Effector CD8-positive, alpha-beta T cell (primary cell): ENCODE measurements around the gene PFDN5.

Experiments used
- DNase-seq: peaks from one replicate; lab custom pipeline; 2025; lab: John Stamatoyannopoulos, UW
- total RNA-seq, 4 experiments: gene quantifications; one replicate each; lab custom pipeline; 2026; lab: John Stamatoyannopoulos, UW

PFDN5 gene
- 11.2 to 20.3 (median 15.1) reads per million in 4 experiments for total RNA-seq

DNA sequence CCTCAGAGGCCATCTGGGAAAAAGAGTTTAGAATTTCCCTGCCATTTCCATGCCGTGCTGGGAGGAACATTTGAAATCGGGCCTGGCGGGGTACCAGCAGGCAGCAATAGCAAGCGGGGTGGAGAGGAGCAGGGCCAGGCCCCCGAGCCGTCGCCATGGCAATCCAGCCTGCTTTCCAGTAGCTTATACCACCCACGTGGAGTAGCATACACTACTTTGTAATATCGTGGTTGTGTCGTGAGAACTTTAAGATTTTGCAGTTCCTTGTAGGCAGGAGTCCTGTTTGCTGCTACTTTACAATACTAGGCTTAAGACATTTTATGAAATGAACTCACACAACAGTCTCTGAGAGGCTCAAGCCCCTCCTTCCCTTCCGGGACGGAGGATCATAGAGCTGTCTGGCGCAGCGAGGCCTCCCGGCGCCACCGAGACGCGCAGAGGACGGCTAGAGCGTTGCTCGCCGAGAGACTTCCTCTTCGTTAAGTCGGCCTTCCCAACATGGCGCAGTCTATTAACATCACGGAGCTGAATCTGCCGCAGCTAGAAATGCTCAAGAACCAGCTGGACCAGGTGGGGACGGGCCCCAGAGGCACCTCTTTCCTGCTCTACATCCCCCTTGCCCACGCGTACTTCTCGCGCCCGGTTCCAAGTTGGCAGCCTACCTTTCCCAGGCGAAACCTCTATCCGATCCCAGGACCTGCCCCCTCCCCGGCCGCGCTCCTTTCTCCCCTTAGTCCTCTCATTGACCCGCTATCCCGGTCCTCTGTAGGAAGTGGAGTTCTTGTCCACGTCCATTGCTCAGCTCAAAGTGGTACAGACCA lies at the start of gene PFDN5:
TSS of gene PFDN5 (plus strand) at position 473 of the 821 bp plus-strand sequence. CDS start at position 499, 26 bp downstream.
- DNase-seq, result peak; percentile 67

DNA sequence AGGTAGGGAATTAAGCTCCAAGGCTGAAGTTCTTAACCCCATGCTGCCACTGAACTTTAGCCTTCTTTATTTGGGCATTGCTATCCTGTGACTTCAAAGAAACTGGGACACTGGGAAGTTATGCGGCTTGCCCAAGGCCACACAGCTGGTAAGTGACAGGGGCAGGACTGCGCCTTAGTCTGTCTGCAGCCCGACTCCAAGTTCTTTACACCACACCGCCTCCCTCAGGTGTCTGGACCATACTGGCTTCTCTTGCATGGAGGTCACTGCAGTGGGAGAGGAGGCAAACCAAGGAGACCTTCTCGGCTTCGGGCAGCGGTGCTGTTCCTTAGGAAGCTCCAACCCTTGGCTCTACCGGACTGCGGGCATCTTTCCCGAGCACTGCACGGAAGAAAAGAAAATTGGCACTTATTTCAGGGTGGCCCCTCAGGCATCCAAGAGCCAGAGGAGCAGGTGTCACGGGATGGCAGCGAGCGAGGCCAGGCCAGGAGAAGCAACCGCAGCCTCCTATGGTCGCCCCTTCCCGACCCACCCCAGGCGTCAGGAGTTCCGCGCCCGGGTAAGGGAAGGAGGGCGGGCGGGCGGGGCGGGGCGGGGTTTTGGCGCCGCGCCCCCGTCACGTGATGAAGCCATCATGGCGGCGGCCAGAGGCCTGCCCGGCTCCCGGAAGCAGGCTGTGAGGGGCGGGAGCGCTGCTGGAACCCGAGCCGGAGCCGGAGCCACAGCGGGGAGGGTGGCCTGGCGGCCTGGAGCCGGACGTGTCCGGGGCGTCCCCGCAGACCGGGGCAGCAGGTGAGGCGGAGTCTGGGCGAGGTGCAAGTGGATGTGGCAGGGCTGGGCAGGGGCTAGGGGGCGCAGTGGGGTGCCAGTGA lies 43.6 kb upstream of the PFDN5 start:
- DNase-seq, result peak; percentile 66

DNA sequence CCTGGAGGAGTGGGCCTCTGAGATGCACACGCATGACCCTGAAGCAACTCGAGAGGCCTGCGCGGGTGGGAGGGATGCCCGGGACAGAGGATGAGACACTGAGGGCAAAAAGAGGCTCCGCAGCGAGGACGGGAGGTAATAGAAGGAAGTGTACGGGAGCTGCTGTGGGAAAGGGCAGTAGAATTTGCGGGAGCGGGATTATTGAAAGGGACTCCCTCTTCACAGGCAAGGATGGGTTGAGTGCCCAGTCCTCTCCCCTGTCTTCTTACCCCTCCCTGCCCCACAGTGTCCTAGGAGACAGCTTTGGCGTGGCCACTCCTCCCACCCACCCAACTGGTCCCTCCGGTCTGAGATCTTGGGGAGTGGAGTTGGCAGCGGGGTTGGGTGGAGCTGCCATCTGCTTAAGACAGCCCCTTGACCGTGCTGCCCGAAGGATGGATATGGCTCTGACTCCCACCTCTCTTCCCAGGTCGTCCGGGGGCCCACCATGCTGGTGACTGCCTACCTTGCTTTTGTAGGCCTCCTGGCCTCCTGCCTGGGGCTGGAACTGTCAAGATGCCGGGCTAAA lies 42.9 kb upstream of the PFDN5 start:
- DNase-seq, result no peak

DNA sequence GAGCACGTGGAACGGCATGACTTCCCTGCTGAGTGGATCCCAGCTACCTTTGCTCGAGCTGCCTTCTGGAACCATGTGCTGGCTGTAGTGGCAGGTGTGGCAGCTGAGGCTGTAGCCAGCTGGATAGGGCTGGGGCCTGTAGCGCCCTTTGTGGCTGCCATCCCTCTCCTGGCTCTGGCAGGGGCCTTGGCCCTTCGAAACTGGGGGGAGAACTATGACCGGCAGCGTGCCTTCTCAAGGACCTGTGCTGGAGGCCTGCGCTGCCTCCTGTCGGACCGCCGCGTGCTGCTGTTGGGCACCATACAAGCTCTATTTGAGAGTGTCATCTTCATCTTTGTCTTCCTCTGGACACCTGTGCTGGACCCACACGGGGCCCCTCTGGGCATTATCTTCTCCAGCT lies 42.0 kb upstream of the PFDN5 start:
- no peak for DNase-seq

DNA sequence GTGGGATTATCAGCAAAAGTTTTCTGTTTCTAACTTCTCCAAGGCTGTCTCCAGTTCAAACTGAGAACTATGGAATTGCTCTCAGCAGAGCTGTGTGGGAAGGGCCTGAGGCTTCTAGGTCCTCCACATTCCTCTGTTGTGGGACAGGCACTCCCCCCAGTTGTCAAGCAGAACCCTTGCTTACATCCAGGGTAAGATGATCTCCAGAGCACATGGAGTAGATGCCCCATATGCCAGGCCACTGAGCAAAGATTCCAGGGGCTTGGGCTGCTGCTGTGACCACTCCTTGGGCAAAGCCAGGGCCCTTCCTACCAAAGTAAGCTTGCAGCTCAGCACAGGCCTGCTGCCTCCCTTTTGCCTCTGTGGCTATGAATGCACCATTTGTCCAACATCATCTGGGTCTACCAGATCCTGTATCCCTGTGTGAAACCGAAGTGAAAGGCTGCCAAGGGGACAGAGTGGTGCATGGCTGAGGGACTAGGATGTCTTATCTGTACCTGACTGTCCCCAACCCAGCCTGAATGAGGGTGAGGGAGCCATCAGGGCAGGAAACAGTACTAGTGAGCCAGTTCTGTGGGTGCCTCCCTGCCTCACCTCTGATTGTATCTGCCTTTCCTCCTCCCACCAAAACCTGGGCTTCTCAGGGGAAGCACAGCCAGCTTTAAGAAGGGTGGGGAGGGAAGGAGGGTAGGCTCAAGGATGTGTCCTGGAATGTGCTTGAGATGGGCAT lies 40.4 kb upstream of the PFDN5 start:
- no peak for DNase-seq

DNA sequence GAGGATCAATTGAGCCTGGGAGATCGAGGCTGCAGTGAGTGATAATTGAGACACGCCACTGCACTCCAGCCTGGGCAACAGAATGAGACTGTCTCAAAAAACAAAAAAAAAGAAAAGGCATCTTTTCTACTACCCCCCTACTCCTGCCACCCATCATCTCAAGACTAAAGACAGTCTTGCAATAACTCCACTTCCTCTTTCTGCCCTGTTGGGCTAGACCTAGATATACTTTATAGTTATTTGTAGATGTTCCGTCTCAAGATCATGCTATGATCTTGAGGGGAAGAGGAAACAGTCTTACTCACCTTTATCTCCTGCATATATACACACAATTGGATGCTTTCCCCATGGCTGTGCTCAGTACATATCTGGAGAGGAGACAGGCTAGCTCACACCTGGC lies 39.3 kb upstream of the PFDN5 start:
- no peak for DNase-seq

DNA sequence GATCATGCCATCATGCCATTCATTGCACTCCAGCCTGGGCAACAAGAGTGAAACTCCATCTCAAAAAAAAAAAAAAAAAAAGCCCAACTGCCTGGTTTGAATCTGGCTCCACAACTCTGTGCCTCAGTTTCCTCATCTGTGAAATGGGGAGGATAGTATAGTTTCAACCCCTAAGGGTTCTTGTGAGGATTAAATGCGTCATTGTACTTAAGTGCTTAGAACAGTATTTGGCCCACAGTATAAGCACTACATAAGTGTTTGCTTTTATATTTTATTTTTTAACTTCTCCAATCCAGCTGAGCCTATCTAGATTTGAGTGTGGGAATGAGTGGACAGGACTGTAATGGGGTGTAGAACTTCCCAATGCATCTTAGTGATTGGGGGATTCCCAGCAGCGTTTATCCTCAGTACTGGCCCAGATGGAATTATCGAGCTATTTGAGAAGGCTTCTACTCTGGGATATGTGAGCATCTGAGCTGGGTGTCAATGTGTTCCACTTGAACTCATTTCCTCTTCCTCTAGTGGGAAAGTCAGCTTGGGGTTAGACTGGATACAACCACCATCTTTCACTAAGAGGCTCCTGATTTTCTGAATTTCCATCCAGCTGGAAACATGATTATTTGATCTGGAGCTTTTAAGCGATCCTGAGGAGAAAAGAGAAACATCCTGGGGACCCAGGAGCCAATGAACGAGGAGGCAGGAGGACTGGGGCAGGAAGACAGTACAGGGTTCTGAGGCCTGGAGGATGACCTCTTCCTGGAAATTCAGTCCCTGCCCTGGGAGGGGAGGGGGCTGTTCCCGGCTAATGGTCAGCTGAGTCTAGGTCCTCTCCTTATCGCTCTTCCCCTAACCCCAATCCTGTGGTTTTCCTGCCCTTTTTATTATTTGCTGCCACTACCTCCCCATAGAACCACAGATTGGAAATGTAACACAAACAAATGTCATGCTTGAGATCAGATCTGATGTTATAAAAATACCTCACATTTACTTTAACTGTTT lies 36.5 kb upstream of the PFDN5 start:
- no peak for DNase-seq

DNA sequence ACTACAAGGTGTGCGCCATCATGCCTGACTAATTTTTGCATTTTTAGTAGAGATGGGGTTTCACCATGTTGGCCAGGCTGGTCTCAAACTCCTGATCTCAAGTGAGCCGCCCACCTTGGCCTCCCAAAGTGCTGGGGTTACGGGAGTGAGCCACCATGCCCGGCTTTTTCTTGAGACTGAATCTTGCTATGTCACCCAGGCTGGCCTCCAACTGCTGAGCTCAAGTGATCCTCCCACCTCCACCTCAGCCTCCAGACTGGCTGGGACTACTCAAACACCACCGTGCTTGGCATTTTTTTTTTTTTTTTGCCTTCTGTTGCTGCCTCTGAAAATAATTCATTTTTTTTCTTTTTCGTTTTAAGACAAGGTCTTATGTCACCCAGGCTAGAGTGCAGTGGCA lies 35.5 kb upstream of the PFDN5 start:
- DNase-seq, result no peak

DNA sequence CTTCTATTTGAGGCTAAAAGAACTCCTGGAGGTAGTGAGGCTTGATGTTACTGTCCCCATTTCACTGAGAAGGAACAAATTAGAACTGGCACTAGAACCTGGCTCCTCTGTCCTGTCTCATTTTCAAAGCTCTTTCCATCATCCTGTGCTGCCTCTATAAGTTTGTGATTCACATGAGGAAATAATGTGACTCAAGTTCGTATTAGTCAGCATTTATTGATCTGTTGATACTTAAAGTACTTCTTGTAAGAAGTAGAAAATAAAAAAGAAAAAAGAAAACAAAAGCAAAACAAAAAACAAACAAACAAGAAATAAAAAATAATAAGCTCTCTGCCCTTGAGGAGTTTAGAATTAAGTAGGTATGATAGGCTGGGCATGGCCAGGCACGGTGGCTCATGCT lies 29.6 kb upstream of the PFDN5 start:
- no peak for DNase-seq

DNA sequence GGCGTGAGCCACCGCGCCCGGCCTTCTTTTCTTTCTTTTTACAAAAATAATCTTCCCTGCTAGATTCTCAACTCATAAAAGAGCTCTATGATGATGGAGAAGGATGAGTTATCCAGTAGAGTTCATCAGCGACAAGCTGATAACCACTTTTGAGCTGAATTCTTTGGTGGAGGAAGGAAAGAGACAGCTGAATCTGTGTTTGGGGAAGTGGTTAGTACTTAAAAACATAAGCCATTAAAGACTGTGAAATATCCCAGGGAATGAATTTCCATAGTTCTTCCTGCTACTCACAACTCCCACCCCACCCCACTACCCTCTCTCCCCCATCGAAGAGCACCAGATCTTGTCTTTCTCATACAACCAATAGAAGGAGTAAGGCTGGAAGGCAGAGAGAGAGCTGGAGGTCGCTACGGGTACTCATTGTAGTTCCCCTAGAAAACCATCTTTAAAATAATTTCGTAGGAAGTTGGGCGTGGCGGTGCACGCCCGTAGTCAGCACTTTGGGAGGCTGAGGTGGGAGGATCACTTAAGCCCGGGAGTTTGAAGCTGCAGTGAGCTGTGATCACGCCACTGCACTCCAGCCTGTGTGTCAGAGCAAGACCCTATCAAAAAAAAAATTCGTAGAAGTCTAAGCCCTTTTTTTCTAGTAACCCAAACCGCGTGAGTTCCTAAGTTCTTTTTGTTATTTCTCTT lies 27.9 kb upstream of the PFDN5 start:
- no peak for DNase-seq

DNA sequence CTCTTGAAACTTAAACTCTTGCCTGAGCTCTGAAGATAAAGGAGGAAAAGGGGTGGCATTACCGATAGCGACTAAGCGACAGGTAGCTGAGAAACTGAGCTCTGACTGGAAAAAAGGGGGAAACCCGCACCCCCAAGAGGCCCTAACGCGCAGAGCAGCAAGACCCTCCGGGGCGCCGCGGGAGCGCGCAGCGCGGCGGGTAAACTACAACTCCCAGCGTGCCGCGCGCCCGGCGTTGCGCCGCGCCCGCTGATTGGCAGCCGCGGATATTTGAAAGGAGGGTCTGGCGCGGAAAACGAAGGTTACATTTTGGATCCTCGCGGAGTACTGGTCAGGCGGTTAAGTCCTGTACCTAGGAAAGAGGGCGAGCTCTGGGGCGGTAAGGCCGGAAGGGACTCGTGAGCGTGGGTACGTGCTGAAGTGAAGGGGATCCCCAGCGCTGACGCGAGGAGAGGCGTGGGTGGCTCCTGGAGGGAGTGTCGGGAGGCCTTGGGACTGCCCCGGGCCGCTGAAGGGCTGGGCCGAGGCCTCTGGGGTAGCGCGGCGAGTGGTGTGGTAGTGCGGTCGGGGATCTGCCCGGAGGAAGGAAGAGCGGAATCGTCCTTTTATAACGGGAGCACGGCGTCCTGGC lies 27.2 kb upstream of the PFDN5 start, which contains the start of gene ESPL1:
TSS of gene ESPL1 (plus strand) at position 301 of the 631 bp plus-strand sequence. CDS start 468 bp downstream, outside the sequence.
- peak; percentile 83 for DNase-seq

DNA sequence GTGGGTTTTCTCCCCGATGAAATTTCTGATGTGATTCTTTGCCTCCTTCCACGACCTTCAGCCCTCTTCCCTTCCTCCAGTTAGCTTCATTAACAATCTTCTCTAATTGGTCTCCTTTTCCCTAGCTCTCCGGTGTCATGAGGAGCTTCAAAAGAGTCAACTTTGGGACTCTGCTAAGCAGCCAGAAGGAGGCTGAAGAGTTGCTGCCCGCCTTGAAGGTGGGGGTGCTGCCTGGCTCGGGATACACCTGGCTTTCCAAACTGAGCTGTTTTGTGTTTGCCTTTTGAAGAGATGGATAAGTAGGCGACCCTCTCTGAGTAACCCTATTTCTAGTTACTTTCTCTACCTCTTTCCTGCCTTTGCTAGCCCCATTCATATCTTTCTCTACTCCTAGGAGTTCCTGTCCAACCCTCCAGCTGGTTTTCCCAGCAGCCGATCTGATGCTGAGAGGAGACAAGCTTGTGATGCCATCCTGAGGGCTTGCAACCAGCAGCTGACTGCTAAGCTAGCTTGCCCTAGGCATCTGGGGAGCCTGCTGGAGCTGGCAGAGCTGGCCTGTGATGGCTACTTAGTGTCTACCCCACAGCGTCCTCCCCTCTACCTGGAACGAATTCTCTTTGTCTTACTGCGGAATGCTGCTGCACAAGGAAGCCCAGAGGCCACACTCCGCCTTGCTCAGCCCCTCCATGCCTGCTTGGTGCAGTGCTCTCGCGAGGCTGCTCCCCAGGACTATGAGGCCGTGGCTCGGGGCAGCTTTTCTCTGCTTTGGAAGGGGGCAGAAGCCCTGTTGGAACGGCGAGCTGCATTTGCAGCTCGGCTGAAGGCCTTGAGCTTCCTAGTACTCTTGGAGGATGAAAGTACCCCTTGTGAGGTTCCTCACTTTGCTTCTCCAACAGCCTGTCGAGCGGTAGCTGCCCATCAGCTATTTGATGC lies 26.4 kb upstream of the PFDN5 start:
- no peak for DNase-seq

DNA sequence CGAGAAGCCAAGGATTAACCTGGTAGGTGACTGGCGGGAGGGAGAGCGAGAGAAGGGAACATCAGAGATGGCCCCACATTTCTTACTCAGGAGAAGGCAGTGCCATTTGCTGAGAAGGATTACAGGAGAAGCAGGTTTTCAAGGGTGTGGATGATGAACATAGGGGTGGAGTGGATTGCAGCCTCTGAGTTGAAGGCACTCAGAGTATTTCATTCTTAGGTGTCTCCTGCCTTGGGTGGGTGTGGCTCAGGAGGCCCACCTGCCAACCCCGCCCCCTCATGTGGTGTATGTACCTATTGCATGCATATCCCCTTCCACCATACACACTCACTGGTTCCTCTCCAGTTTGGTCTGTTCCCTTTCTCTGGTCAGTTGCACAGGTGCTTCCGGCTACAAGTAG lies 20.9 kb upstream of the PFDN5 start:
- DNase-seq, result no peak

DNA sequence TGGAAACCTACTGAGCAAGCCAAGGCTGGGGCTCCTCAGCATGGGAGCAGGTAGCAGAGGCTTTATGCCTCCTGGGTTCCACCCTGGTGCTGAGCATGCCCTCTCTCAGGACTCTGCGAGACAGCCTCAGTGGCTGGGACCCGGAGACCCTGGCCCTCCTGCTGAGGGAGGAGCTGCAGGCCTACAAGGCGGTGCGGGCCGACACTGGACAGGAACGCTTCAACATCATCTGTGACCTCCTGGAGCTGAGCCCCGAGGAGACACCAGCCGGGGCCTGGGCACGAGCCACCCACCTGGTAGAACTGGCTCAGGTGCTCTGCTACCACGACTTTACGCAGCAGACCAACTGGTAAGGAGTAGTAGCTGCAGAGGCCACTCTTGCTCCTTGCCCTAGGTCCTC lies 18.8 kb upstream of the PFDN5 start:
- no peak for DNase-seq

DNA sequence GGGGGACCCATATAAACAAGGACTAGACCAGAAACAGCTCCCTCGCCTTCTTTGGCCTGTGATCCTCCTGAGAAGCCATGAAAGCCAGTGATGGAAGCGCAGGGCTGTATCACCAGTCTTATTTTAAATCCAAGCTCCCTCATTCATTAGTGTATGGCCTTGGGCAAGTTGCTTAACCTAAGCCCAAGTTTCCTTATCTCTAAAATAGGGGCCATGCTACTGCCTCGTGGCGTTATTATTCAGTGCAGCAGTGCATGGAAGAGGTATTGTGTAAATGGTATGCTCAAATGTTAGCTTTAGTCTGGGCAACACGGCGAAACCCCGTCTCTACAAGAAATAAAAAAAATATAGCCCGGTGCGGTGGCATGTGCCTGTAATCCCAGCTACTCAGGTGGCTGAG lies 17.4 kb upstream of the PFDN5 start:
- DNase-seq, result no peak

DNA sequence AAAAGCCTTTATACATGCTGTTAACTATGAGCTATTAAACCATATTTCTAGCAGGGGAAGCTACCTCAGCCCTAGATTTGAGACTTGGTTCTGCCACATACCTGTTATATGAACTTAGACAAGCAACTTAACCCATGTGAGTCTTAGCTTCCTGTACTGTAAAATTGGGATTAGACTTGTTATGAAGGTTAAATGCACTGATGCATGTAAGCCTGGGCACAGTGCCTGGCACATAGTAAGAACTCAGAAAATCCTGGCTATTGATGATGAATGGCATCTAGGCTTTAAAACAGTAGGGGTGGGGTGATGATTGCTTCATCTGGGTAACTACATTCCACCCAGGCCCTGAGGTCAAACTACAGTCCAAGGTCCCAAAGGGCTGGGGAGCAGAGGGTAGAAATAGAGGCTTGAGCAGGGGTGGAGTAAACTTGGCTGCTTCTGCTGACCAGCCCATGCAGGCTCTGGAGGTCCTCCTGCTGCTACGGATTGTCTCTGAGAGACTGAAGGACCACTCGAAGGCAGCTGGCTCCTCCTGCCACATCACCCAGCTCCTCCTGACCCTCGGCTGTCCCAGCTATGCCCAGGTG lies 16.0 kb upstream of the PFDN5 start:
- no peak for DNase-seq

DNA sequence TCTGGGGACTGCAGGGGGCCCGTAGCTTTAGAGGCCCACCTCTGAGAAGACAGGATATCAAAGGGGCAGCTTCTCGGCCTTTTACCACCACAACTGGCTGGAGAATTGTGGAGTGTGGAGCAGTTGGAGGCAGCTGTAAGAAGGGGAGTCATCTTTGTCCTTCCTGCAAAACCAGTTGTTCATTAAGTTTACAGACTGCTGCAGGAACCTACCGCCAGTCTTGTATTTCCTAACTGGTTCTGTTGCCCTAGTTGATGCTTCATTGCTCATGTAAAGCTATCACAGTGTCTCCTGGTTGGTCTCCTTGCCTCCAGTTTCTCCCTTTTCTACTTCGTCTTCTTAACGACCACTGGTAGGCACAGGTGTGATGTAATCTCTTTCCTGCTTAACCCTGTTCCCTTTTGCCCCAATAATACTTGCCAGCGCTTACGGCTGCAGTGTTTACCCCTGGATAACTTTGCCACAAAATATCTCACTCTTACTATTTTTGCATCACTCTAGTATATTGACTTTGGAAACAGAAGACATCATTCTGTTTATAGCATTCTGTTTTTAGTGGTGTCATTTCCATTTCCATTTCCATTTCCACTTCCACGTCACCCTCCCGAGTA lies 15.3 kb upstream of the PFDN5 start:
- DNase-seq, result no peak
